Peyer's patch (tissue), 4 donors: Measurements from ENCODE around the gene PM20D1. TPM values are rescaled to one million over a fixed set of nuclear protein-coding genes. Genes with fewer than 3 reads are reported as not detected.
A peak's percentile ranks its signal among the peaks of the same experiment; 100 is the strongest.
"Not testable (repeated sequence)": the region's sequence is repeated elsewhere in the genome, so short reads cannot be mapped to it uniquely, and the experiment has no call there.

Experiments used
- DNase-seq, 3 donors: peaks; one replicate each; pipeline ENCODE4 v3.0.0-alpha.2; 2017 to 2019
- H3K27ac ChIP-seq, 4 donors: fragments of 200-600 bp; sonication (generic); one replicate each; pipeline ENCODE4 v1.5.1; 2016 to 2019
- H3K27me3 ChIP-seq, 2 donors: fragments of 200-600 bp; sonication (generic); one replicate each; pipeline ENCODE4 v1.5.1; 2019
- H3K36me3 ChIP-seq, 3 donors: fragments of 200-600 bp; sonication (generic); one replicate each; pipeline ENCODE4 v1.5.1; 2016 to 2019
- H3K4me1 ChIP-seq, 4 donors: fragments of 200-600 bp; sonication (generic); one replicate each; pipeline ENCODE4 v1.5.1; 2016 to 2019
- H3K4me3 ChIP-seq, 4 donors: fragments of 200-600 bp; sonication (generic); 1 replicate in 3 of 4; 2 replicates in 1 of 4; pipeline ENCODE4 v1.5.1; 2016 to 2019; ENCODE audit warnings: mild to moderate bottlenecking in 1 of 4
- H3K9me3 ChIP-seq, 4 donors: fragments of 200-600 bp; sonication (generic); one replicate each; pipeline ENCODE4 v1.5.1; 2016 to 2019; ENCODE audit warnings: mild to moderate bottlenecking in 1 of 4
- CTCF ChIP-seq, 6 experiments: fragments of 450-650 bp in 4 of 6; fragments of 200-600 bp in 2 of 6; sonication (generic) in 1 of 6; IDR thresholded peaks; one replicate each; pipeline ENCODE4 v1.5.1; 2017 to 2019; ENCODE audit warnings: antibody characterized with exemption in 6 of 6, mild to moderate bottlenecking in 3 of 6, moderate library complexity in 1 of 6
- POLR2A ChIP-seq, 2 donors: fragments of 450-650 bp; IDR thresholded peaks; one replicate each; pipeline ENCODE4 v1.5.1; 2017; ENCODE audit warnings: antibody characterized with exemption in 2 of 2, mild to moderate bottlenecking in 2 of 2, moderate library complexity in 2 of 2
- total RNA-seq, 4 donors: library from RNA; depleted of rRNA; stranded (reverse); fragments of >200 nt; gene quantifications; one replicate each; pipeline ENCODE4 v1.1.0, GENCODE V29; 2016

Gene PM20D1
- total RNA-seq, 4 donors from 2014 or later: not detected

GRCh38 chr1:205861540-205861939 lies 11.6 kb upstream of the PM20D1 start:
- Histone ChIP-seq H3K27me3 (no peaks in the 10 kb centered on the region), H3K27ac (no peak overlapping the region), H3K9me3 (no peaks in the 10 kb centered on the region), H3K4me3 (no peak overlapping the region), H3K4me1 (no peaks in the 10 kb centered on the region), H3K36me3 (no peaks in the 10 kb centered on the region)
- TF ChIP-seq POLR2A (IDR thresholded peaks at IDR 0.05) (no peak), CTCF (IDR thresholded peaks at IDR 0.05) (no peak)
- no peak for DNase-seq

- TF ChIP-seq POLR2A (IDR thresholded peaks at IDR 0.05) (no peak), CTCF (IDR thresholded peaks at IDR 0.05) (no peak)
- no peaks in the 10 kb centered on the region for H3K27me3 ChIP-seq
- H3K9me3 ChIP-seq: no peaks in the 10 kb centered on the region
- H3K36me3 ChIP-seq: no peaks in the 10 kb centered on the region
- H3K27ac ChIP-seq: no peak overlapping the region
- H3K4me3 ChIP-seq: peak overlapping the region in 1 of 4 donors; percentile 1
- no peaks in the 10 kb centered on the region for H3K4me1 ChIP-seq
- DNase-seq: no peak
Measured at GRCh38 chr1:205858141-205858961, 8.4 kb upstream of the PM20D1 start.

GRCh38 chr1:205857501-205857900 lies 7.6 kb upstream of the PM20D1 start:
- H3K4me1 ChIP-seq, DNase-seq, H3K9me3 ChIP-seq, H3K27ac ChIP-seq, H3K36me3 ChIP-seq, H3K4me3 ChIP-seq, H3K27me3 ChIP-seq: not testable (repeated sequence)

GRCh38 chr1:205856433-205856832 lies 6.5 kb upstream of the PM20D1 start:
- no peaks in the 10 kb centered on the region for H3K36me3 ChIP-seq
- TF ChIP-seq POLR2A (IDR thresholded peaks at IDR 0.05) (no peak), CTCF (IDR thresholded peaks at IDR 0.05) (no peak)
- H3K4me3 ChIP-seq: no peak overlapping the region
- no peaks in the 10 kb centered on the region for H3K9me3 ChIP-seq
- H3K27me3 ChIP-seq: no peaks in the 10 kb centered on the region
- no peak overlapping the region for H3K27ac ChIP-seq
- H3K4me1 ChIP-seq: no peaks in the 10 kb centered on the region
- no peak for DNase-seq

- TF ChIP-seq CTCF (IDR thresholded peaks at IDR 0.05): no peak
- no peak for TF ChIP-seq POLR2A (IDR thresholded peaks at IDR 0.05)
- DNase-seq: no peak
- no peak overlapping the region for H3K27ac ChIP-seq
- H3K36me3 ChIP-seq: no peaks in the 10 kb centered on the region
- H3K4me3 ChIP-seq: no peak overlapping the region
- H3K27me3 ChIP-seq: no peaks in the 10 kb centered on the region
- H3K4me1 ChIP-seq: no peaks in the 10 kb centered on the region
- no peaks in the 10 kb centered on the region for H3K9me3 ChIP-seq
Measured at GRCh38 chr1:205852969-205853368, 3.0 kb upstream of the PM20D1 start.

- H3K9me3 ChIP-seq: no peaks in the 10 kb centered on the region
- H3K27me3 ChIP-seq: no peaks in the 10 kb centered on the region
- no peaks in the 10 kb centered on the region for H3K36me3 ChIP-seq
- no peak for DNase-seq
- H3K4me1 ChIP-seq: no peaks in the 10 kb centered on the region
- no peak for TF ChIP-seq CTCF (IDR thresholded peaks at IDR 0.05)
- no peak for TF ChIP-seq POLR2A (IDR thresholded peaks at IDR 0.05)
- no peak overlapping the region for H3K4me3 ChIP-seq
- no peak overlapping the region for H3K27ac ChIP-seq
Measured at GRCh38 chr1:205851993-205852392, 2.1 kb upstream of the PM20D1 start.
